Dendritic cell treated with granulocyte-macrophage colony-stimulating factor and Interleukin-4, amounts not matched to agents 40 ng/mL and 50 ng/mL, for 4 days (primary cell): ENCODE measurements around the gene GDF10.

ENCODE experiments used
- H3K27ac Mint-ChIP-seq: one replicate; pipeline ENCODE4 v1.8.0; 2022; ENCODE audit warnings: mild to moderate bottlenecking, mixed read lengths
- H3K27me3 Mint-ChIP-seq: one replicate; pipeline ENCODE4 v1.8.0; 2022; ENCODE audit warnings: mild to moderate bottlenecking, mixed read lengths
- H3K36me3 Mint-ChIP-seq: one replicate; pipeline ENCODE4 v1.8.0; 2022; ENCODE audit warnings: low read depth, mixed read lengths
- H3K4me1 Mint-ChIP-seq: one replicate; pipeline ENCODE4 v1.8.0; 2022; ENCODE audit warnings: low read depth, mixed read lengths
- H3K4me3 Mint-ChIP-seq: one replicate; pipeline ENCODE4 v1.8.0; 2022; ENCODE audit warnings: mild to moderate bottlenecking, moderate library complexity, mixed read lengths
- H3K9me3 Mint-ChIP-seq: one replicate; pipeline ENCODE4 v1.8.0; 2022; ENCODE audit warnings: mixed read lengths
- intact Hi-C: fragments of 100-400 bp; cut with micrococcal nuclease; formaldehyde crosslinking; loops from one replicate; pipeline ENCODE4 v1.15.0; 2022

The GDF10 gene

GRCh38 chr10:47299611-47300428 is at the start of gene GDF10:
GDF10 (plus strand) TSS chr10:47300197; CDS start chr10:47300652, 455 bp downstream.
- Mint-ChIP-seq H3K4me1 (peaks cover 14% of the 10 kb centered on the region), H3K4me3 (no peak within 1 kb of the TSS), H3K27me3 (peaks cover 76% of the 10 kb centered on the region), H3K36me3 (no peaks in the 10 kb centered on the region), H3K9me3 (no peaks in the 10 kb centered on the region), H3K27ac (no peak within 1 kb of the TSS)
- intact Hi-C loops = no loop called here

DNA sequence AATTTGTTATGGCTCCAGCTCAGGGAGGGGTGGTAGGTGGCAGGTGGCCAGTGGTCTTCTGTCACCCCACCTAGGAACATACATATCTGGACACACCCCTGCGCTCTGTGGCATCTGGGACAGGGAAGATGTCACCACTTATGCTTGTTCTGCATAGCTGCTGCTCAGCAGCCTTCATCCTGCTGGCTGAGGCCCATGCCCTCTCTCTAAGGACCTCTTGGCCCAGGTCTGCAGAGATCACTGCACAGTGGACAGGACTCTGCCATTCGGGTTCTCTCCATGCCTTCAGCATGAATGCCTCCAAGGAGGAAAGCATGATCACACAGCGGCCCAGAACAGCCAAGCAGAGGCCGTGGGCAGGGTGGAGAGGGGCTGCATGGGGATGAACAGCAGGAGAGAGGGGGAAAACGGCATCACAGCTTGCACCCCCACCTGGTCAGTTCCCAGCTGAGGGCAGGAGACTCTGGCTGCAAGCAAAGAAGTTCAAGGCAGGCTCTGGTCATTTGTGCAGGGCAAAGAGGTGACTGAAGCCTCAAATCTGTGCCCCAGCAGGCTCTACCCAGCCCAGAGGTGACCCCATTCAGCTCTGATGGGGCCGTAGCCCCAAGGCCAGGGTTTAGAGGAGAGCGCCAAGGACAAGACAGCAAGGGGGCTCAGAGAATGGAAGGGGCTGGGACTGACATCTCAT is 47.8 kb upstream of the GDF10 start:
- H3K27ac Mint-ChIP-seq = no peak overlapping the region

DNA sequence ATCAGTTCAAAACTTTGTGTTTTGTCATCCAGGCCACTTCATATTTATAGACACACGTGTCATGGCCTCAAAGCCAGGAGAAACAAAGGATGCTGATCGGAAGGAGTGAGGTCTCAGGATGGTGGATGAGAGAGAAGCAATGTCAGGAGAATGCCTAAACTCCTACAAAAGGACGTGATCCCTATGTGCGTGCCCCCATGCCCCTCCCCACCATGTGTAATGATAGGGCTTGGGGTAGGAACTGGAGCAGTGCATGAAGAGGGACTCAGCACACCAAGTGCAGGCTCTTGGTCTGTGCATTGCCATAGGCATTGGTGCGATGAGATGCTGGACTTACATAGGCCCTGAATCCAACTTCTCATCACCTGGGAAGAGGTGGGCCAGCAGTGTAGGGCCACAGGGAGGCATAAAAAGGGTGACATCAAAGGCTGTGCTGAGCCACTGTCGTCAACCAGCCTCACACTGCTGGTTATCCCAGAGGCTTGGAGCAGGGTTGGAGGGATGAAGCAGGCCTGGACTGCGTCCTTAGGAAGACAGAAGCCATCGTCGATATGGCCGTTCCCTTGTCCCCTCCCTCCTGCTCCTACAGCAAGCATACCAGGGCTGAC is 46.9 kb upstream of the GDF10 start:
- Mint-ChIP-seq H3K27ac (no peak overlapping the region), H3K27me3 (peaks cover 80% of the 10 kb centered on the region), H3K36me3 (no peaks in the 10 kb centered on the region), H3K4me1 (peaks cover 45% of the 10 kb centered on the region), H3K4me3 (no peak overlapping the region), H3K9me3 (no peaks in the 10 kb centered on the region)
- intact Hi-C loops = no loop called here

More for the DNA sequence above, 47.8 kb upstream of the GDF10 start:
- H3K9me3 Mint-ChIP-seq = no peaks in the 10 kb centered on the region
- intact Hi-C loops = no loop called here
- H3K4me3 Mint-ChIP-seq = no peak overlapping the region
- H3K27me3 Mint-ChIP-seq = peaks cover 80% of the 10 kb centered on the region
- H3K4me1 Mint-ChIP-seq = peaks cover 37% of the 10 kb centered on the region
- no peaks in the 10 kb centered on the region for H3K36me3 Mint-ChIP-seq

GRCh38 chr10:47253651-47254375 is 46.2 kb upstream of the GDF10 start:
- H3K4me3 Mint-ChIP-seq = no peak overlapping the region
- H3K27me3 Mint-ChIP-seq = peaks cover 77% of the 10 kb centered on the region
- H3K4me1 Mint-ChIP-seq = peaks cover 45% of the 10 kb centered on the region
- intact Hi-C loops = no loop called here
- no peaks in the 10 kb centered on the region for H3K36me3 Mint-ChIP-seq
- H3K9me3 Mint-ChIP-seq = no peaks in the 10 kb centered on the region
- H3K27ac Mint-ChIP-seq = no peak overlapping the region

DNA sequence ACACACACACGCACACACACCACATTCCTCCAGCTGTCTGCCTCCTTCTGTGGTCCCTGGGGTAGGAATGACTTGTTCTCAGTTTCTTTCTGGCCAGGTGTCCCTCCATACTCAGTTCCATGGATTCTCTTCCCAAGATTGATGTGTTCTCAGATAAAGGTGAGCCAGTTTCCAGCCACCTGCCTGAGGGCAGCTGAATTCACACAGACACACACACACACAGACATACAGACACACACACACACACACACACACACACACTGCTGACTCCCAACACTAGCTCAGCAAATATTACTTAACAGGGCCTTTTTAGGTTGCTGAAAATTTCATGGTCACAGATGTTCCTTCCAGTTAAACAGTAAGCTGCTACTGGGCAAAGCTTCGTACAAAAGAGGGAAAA is 45.4 kb upstream of the GDF10 start:
- Mint-ChIP-seq H3K36me3 (no peaks in the 10 kb centered on the region), H3K27me3 (peaks cover 75% of the 10 kb centered on the region), H3K4me1 (peaks cover 45% of the 10 kb centered on the region), H3K27ac (no peak overlapping the region), H3K9me3 (no peaks in the 10 kb centered on the region), H3K4me3 (no peak overlapping the region)
- intact Hi-C loops = no loop called here

DNA sequence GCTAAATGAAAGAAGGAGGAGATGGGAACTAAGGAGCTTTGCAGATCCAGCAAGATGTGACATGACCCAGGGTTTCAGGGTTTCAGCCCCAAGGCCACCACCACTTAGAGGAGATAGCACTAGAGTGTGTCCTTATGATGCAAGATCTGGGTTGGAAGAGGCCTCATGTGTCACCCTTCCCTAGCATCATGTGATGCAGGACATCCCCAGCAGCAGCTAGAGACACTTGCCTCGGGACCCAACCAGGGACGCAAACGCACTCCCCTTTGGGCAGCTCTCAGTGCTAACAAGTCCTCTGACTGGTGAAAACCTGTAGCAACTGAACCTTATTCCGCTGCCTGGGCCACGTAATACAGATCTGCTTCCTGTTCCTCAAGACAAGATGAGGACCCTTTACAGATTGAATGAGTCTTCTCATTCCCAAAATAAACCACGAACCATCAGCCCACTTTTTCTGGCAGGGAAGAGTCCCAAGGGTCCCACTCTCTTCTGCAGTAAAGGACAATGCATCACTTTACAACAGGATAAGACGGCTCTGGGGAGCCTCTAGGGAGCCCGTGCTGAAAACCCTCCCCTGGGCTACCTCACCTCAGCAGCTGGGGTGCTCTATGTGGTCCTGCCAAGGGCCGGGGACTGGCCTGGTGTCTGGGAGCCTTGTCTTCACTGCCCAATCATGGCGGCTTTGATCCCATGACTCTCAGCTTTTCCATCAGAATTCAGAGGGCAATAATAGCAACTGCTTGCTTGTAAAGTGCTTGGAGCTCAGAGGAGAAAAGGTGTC is 44.8 kb upstream of the GDF10 start:
- Mint-ChIP-seq H3K27me3 (peaks cover 77% of the 10 kb centered on the region), H3K4me1 (peaks cover 49% of the 10 kb centered on the region), H3K9me3 (no peaks in the 10 kb centered on the region), H3K4me3 (no peak overlapping the region), H3K27ac (no peak overlapping the region), H3K36me3 (no peaks in the 10 kb centered on the region)
- intact Hi-C loops = no loop called here

GRCh38 chr10:47255866-47256265 is 44.1 kb upstream of the GDF10 start:
- no peaks in the 10 kb centered on the region for H3K9me3 Mint-ChIP-seq
- intact Hi-C loops = no loop called here
- H3K4me3 Mint-ChIP-seq = no peak overlapping the region
- H3K4me1 Mint-ChIP-seq = peaks cover 56% of the 10 kb centered on the region
- no peaks in the 10 kb centered on the region for H3K36me3 Mint-ChIP-seq
- no peak overlapping the region for H3K27ac Mint-ChIP-seq
- H3K27me3 Mint-ChIP-seq = peaks cover 84% of the 10 kb centered on the region

- H3K9me3 Mint-ChIP-seq = no peaks in the 10 kb centered on the region
- H3K36me3 Mint-ChIP-seq = no peaks in the 10 kb centered on the region
- intact Hi-C loops = no loop called here
- no peak overlapping the region for H3K4me3 Mint-ChIP-seq
- H3K27ac Mint-ChIP-seq = no peak overlapping the region
- H3K4me1 Mint-ChIP-seq = peaks cover 61% of the 10 kb centered on the region
- peaks cover 87% of the 10 kb centered on the region for H3K27me3 Mint-ChIP-seq
Observed at GRCh38 chr10:47256751-47257336, 43.2 kb upstream of the GDF10 start.

DNA sequence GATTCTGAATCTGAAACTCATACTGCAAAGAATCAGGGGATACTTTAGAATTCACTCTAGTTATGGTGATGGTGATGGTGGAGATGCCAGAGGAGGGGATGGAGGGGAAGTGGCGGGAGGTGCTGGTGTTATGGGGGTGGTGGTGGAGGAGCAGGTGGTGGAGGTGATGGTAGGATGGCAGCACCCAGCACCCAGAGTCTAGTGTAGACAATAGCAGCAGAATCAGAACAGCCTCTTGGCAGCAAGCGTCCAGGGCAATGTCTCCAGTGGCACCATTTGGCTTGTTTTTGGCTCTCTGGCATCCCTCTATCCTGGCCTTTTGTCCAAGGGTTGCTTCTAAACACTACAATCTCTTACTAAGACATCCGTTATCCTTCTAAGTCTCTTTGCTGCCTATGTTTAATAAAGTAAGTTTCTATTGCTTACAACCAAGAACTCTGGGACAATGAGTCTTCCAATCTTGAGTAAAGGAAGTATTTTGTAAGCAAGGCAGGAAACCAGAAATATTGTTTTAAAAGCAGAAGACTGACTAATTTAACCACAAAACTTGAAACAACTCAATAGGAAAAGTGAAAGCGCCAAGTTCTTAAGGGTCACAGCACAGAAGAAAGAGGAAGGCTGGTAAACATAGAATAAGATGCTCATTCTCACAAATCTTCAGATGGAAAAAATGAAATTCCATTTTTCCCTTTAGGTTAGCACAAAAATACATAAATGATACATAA is 42.4 kb upstream of the GDF10 start:
- no peaks in the 10 kb centered on the region for H3K36me3 Mint-ChIP-seq
- no peaks in the 10 kb centered on the region for H3K9me3 Mint-ChIP-seq
- H3K4me1 Mint-ChIP-seq = peaks cover 61% of the 10 kb centered on the region
- no peak overlapping the region for H3K4me3 Mint-ChIP-seq
- intact Hi-C loops = no loop called here
- H3K27ac Mint-ChIP-seq = no peak overlapping the region
- peaks cover 86% of the 10 kb centered on the region for H3K27me3 Mint-ChIP-seq

- intact Hi-C loops = no loop called here
Observed at GRCh38 chr10:47258921-47259320, 41.1 kb upstream of the GDF10 start.

DNA sequence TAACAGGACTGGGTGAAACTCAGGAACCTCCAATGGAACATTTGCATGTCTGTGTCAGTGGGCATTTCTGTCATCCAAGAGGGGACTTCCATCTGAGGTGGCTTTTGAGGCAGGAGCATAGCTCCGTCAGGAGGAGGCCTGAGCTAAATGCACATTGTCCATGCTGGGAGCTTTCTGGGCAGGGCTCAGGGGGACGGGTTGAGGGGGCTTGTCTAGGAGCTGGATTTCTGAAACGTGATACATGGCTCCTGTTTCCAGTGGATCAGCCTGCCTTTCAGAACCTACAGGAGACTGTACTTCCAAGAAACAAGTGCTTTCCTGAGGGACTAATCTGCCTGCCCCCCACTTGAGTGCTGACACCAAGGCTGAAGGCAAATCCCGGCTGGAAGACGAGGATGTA is 40.5 kb upstream of the GDF10 start:
- no peak overlapping the region for H3K4me3 Mint-ChIP-seq

More at GRCh38 chr10:47258921-47259320, 41.1 kb upstream of the GDF10 start:
- Mint-ChIP-seq H3K27me3 (peaks cover 81% of the 10 kb centered on the region), H3K36me3 (no peaks in the 10 kb centered on the region), H3K4me3 (no peak overlapping the region), H3K4me1 (peaks cover 57% of the 10 kb centered on the region), H3K9me3 (no peaks in the 10 kb centered on the region), H3K27ac (no peak overlapping the region)

DNA sequence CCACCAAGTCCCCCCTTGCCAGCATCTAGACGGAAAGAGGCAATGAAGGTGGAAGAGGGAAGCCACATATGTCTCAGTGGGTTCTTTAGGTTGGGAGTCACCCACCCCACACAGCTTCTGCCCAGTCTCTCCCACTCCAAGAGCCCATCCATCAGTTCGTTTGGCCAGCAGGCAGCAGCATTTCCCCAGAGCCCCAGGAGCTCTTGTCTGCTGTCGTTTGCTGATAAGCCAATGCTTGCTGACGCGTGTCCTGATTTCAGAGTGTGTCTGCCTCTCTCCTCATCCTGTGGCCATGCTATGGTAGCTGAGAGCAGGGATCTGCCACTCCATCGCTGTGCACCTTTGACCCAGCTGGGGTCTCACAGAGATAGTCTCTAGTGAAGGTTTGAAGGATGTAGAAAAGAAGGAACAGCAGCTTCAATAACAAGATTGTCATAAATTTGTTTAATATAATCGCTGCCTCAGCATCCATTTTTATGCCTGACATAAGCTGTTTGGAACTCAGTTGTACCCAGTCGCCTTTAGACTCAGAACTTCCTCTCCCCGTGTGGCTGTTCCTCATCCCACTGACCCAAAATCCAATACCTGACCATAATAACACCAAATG is 39.4 kb upstream of the GDF10 start:
- Mint-ChIP-seq H3K9me3 (no peaks in the 10 kb centered on the region), H3K36me3 (no peaks in the 10 kb centered on the region), H3K27me3 (peaks cover 74% of the 10 kb centered on the region), H3K4me1 (peaks cover 50% of the 10 kb centered on the region), H3K27ac (no peak overlapping the region), H3K4me3 (no peak overlapping the region)
- intact Hi-C loops = no loop called here

More for the DNA sequence above, 40.5 kb upstream of the GDF10 start:
- Mint-ChIP-seq H3K36me3 (no peaks in the 10 kb centered on the region), H3K4me1 (peaks cover 52% of the 10 kb centered on the region), H3K27ac (no peak overlapping the region), H3K27me3 (peaks cover 80% of the 10 kb centered on the region), H3K9me3 (no peaks in the 10 kb centered on the region)
- intact Hi-C loops = no loop called here
